Ammon's horn (tissue), 1 donor: Measurements from ENCODE around the gene MTG2.

ENCODE experiments used
- DNase-seq: peaks from one replicate; pipeline ENCODE4 v3.0.0-alpha.2; 2016; ENCODE audit warnings: low spot score

The MTG2 gene

DNA sequence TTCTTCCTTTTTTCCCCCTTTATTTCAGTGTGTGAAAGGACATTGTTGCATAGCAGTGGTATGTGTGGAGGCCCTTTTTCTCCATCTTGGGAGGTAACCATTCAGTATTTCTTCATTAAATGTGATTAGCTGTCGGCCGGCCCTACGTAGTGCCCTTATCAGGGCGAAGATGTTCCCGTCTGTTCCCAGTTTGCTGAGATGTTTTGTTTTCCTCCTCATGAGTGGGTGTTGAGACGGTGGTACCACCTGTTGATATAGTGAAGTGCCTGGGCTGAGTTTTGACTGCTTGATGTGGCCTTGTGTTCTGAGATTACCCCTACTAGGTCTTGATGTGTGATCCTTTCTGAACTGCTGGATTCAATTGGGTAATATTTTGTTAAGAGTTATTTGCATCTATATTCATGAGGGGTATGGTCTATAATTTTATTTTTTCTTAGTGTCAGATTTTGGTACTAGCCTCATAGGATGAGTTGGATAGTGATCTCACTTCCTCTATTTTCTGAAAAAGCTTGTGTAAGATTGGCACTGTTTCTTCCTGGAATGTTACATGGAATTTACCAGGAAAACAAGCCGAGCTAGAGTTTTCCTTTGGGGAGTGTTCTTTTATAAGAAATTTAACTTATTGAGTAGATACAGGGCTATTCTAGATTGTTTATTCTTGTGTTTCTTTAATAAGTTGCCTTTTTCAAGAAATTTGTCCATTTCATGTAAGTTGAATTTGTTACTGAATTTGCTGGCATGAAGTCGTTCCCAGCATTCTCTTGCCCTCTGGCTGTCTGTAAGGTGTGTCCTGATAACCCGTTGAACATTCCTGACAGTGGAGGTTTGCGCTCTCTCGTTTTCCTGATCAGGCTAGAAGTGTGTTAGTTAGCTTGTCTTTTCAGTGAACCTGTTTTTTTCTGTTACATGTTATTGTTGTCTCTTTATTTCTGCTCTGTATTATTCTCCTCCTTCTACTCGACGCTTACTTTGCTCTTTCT lies 4.3 kb downstream of the MTG2 start:
- DNase-seq: no peak

- DNase-seq: no peak
Observed at GRCh38 chr20:62190639-62191411, 8.0 kb downstream of the MTG2 start.

DNA sequence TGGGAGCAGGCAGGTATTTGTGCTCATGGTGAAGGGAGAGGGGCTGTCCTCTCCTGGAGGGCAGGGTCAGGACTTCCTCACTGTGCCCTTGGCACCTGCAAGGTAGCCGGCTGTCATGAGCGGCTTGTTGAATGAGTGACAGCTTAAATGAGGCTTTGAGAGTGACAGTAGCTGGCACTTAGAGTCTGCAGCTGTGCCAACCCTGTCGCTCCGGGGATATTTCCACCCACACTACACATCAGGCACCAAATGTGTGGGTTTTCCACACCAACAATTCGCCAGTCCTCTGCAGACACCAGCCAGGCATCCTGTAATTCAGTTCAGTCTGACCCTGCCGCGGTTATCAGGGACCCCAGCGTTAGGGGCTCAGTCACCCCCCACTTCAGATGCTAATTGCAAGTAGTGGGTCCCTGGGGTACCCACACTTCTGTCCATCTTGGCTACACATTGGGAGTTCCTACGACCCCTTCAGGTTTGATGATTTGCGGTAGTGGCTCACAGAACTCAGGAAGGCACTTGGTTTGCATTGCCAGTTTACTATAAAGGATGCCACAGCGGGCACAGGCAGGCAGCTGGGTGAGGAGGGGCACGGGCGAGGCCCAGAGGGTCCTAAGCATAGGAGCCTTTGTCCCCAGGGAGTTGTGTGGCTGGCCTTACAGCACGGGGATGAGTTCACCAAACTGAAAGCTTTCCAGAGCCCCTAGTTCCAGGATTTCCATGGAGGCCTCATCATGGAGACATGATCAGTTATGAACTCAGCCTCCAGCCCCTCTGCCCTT lies 9.1 kb downstream of the MTG2 start:
- peak; percentile 25 for DNase-seq

- no peak for DNase-seq
Observed at GRCh38 chr20:62192635-62193034, 9.8 kb downstream of the MTG2 start.

DNA sequence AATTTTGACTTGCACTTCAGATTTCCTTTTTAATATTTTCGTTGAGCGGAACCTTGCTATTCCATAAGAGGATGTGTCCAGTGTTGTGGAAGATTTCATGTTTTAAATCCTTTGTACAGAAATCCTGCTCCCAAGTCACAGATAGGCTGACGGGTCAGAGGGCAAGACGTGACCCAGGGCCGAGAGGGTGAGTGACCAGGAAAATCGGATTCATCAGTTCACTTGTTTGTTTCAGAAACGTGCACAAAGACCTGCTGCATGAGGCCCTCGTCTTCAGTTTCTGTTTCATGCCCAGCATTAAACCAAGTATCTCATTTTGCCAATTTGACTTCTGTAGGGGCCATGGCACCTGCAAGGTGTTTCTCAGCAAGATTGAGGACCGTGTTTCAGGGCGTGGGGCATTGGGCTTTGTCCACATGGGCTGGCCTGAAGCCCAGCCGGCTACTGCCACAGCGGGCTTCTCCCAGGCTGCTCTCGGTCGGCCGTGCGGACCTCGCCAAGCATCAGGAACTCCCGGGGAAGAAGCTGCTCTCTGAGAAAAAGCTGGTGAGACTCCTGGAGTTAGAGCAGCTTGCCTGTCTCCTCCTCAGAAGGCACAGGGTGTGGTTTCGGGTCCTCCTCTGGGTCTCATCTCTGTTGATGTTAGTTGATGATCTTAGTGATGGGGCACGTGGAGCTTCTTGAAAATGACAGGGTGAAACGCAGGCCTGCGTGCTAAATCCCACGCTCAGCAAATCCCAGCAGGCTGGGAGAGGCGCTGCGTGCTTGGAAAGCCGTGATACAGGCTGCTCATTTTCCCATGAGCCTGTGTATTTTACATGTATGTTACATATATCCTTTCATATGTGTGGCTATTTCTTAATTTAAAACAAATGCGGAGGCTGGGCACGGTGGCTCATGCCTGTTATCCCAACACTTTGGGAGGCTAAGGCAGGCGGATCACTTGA lies 10.5 kb downstream of the MTG2 start:
- no peak for DNase-seq

- DNase-seq: no peak
Observed at GRCh38 chr20:62195075-62195405, 12.2 kb downstream of the MTG2 start.

GRCh38 chr20:62195736-62196135 lies 12.9 kb downstream of the MTG2 start:
- no peak for DNase-seq

DNA sequence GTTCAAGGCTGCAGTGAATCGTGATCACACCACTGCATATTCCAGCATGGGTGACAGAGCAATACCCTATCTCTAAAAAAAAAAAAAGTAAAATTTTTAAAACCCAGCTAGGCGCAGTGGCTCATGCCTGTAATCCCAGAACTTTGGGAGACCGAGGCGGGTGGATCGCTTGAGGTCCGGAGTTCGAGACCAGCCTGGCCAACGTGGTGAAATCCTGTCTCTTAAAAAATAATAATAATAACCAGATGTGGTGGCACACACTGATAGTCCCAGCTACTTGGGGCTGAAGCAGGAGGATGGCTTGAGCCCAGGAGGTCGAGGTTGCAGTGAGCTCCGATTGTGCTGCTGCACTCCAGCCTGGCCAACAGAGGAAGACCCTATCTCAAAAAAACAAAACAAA lies 13.5 kb downstream of the MTG2 start:
- DNase-seq: no peak

DNA sequence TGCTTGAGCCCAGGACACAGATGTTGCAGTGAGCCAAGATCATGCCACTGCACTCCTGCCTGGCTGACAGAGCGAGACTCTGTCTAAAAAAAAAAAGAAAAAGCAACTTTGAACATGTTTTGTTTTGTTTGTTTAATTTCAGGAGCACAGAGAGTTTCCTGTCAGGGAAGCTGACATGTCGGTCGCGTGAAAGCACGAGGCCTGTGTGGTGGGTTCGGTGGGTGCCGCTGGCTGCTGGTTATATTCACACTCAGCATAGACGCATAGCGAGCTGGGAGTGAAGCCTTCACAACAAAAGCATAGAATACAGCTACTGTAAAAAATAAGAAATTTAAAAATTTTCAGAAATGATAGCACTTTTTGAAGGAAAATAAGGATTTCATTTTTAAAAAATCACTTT lies 14.5 kb downstream of the MTG2 start:
- no peak for DNase-seq

GRCh38 chr20:62197801-62198200 lies 15.0 kb downstream of the MTG2 start:
- no peak for DNase-seq

- no peak for DNase-seq
Observed at GRCh38 chr20:62198496-62198895, 15.7 kb downstream of the MTG2 start.

DNA sequence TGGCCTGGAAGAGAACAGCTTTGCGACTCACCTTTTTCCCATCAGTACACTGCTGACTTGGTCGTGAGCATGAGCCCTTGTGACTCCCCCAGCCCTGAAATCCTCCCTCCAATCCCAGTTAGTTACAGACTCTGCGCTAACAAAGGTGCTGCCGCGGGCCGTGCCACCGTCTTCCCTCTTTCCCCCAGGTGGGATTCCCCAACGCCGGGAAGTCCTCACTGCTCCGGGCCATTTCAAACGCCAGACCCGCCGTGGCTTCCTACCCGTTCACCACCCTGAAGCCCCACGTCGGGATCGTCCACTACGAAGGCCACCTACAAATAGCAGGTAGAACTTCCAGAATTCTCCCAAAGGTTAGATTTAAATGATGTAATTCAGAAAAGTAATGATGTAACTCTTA lies 16.1 kb downstream of the MTG2 start:
- no peak for DNase-seq

- DNase-seq: no peak
Observed at GRCh38 chr20:62200491-62201172, 17.8 kb downstream of the MTG2 start.

GRCh38 chr20:62201173-62202082 lies 18.6 kb downstream of the MTG2 start:
- no peak for DNase-seq

DNA sequence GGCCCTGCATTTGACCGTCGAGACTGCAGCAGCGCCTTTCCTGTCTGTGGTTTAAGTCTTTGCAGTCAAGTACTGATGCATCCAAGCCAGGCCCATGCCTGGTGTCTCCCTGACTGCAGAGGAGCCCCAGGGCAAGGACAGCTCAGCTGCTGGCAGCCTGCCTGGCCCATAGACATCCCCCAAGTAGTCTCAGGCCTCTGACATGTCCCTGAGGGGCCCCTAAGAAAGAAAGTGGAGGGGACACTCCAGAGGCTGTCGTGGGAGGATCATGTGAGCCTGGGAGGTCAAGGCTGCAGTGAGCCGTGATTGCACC lies 19.2 kb downstream of the MTG2 start:
- DNase-seq: no peak

DNA sequence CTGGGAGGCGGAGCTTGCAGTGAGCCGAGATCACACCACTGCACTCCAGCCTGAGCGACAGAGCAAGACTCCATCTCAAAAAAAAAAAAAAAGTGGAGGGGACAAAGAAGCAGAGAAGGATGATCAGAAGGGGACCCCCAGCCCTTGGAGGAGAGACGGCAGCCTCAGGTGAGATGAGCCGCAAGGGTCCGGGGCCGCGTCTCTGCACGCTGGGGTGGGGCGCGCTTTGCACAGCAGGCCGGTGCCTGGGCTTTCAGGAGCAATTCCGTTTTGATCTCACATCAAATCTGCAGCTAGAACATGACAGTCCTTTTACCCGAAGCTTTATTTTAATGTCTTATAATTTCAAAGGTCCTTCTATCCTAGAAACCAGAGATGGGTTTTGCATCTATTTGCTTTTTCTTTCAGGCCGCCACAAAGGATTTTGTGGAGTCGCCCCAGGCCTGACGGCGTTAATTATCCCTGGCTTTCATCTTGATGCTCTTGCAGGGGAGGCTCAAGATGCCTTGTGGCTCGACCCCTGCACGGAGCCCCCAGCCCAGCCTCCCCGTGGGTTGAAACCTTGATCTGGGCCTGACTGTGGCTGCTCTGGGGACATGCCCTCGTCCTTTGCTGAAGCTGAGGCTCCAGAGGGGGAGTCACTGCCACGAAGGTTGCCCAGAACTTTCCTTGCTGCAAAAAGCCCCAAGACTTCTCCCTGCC lies 20.0 kb downstream of the MTG2 start:
- DNase-seq: no peak

DNA sequence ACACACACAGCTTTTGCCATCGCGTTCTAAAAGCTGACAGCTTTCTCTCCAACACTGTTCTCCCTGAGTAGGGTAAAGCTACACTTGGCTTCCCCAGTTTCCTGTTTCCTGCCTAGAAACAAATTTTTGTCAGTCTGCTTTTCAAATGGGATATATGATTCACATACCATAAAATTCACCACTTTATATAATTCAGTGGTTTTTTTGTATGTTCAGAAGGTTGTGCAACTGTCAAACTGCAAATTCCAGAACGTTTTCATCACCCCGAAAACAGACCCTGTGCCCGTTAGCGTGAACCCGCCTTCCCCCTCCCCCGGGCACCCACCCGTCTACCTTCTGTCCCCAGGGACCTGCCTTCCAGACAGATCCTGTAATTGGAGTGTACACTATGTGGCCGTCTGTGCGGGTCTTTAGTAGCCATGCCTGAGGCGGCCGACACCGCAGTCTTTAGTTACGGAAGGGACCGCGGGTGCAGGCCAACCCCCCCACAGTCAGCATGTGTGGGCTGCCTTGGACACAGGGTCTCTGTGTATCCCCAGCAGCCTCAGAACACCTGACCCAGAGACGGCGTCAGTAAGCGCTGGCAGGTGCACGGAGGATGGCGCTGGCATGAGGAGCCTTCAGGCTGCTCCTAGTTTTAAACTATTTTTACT lies 20.7 kb downstream of the MTG2 start:
- DNase-seq: no peak

GRCh38 chr20:62205618-62206387 lies 23.0 kb downstream of the MTG2 start:
- no peak for DNase-seq
